H9 (cell line): ENCODE measurements around the gene ANKS1B. TPM values are rescaled to one million over a fixed set of nuclear protein-coding genes. Genes with fewer than 3 reads are reported as not detected.

Source experiments
- DNase-seq: peaks from one replicate; pipeline ENCODE4 v3.0.0-alpha.2; 2017
- H2AFZ ChIP-seq: one replicate; pipeline ENCODE4 v1.6.1; 2013; ENCODE audit warnings: mild to moderate bottlenecking, low read length, control low read depth, moderate library complexity
- H2AK5ac ChIP-seq: 2 replicates; pipeline ENCODE4 v1.6.1; 2013; ENCODE audit warnings: low read length, control low read depth, mixed read lengths; ENCODE audit not compliant: insufficient read length
- H2BK120ac ChIP-seq: one replicate; pipeline ENCODE4 v1.6.1; 2013; ENCODE audit warnings: low read depth, mild to moderate bottlenecking, low read length, control low read depth, inconsistent platforms; ENCODE audit not compliant: poor library complexity, severe bottlenecking
- H2BK12ac ChIP-seq: 2 replicates; pipeline ENCODE4 v1.6.1; 2013; ENCODE audit warnings: low read length, control low read depth, mixed read lengths, low read depth; ENCODE audit not compliant: insufficient read length
- H2BK15ac ChIP-seq: 2 replicates; pipeline ENCODE4 v1.6.1; 2013; ENCODE audit warnings: low read depth, low read length, control low read depth
- H2BK20ac ChIP-seq: one replicate; pipeline ENCODE4 v1.6.1; 2013; ENCODE audit warnings: low read depth, mild to moderate bottlenecking, low read length, control low read depth, inconsistent platforms; ENCODE audit not compliant: poor library complexity, severe bottlenecking
- H2BK5ac ChIP-seq: 2 replicates; pipeline ENCODE4 v1.6.1; 2013; ENCODE audit warnings: low read length, control low read depth, mixed read lengths; ENCODE audit not compliant: insufficient read length
- H3K14ac ChIP-seq: 2 replicates; pipeline ENCODE4 v1.6.1; 2013; ENCODE audit warnings: low read length, control low read depth; ENCODE audit not compliant: insufficient read depth
- H3K18ac ChIP-seq: 2 replicates; pipeline ENCODE4 v1.6.1; 2013; ENCODE audit warnings: low read depth, mild to moderate bottlenecking, mixed read lengths, low read length, control low read depth; ENCODE audit not compliant: insufficient read length
- H3K23ac ChIP-seq: 2 replicates; pipeline ENCODE4 v1.6.1; 2013; ENCODE audit warnings: low read length, control low read depth, mixed read lengths, low read depth; ENCODE audit not compliant: insufficient read length
- H3K23me2 ChIP-seq: 2 replicates; pipeline ENCODE4 v1.6.1; 2013; ENCODE audit warnings: low read depth, mild to moderate bottlenecking, mixed read lengths, low read length, control low read depth; ENCODE audit not compliant: insufficient read length, poor library complexity, severe bottlenecking
- H3K27ac ChIP-seq: 2 replicates; pipeline ENCODE4 v1.5.1; 2013; ENCODE audit warnings: low read length, control low read depth, mixed read lengths, low read depth; ENCODE audit not compliant: insufficient read length
- H3K27me3 ChIP-seq: 2 replicates; pipeline ENCODE4 v1.6.1; 2013; ENCODE audit warnings: low read length, control low read depth, inconsistent platforms; ENCODE audit not compliant: insufficient read depth
- H3K4ac ChIP-seq: 2 replicates; pipeline ENCODE4 v1.6.1; 2013; ENCODE audit warnings: low read depth, mild to moderate bottlenecking, control low read depth, inconsistent platforms, low read length, moderate library complexity
- H3K4me1 ChIP-seq: 2 replicates; pipeline ENCODE4 v1.6.1; 2013; ENCODE audit warnings: low read length, control low read depth, inconsistent platforms; ENCODE audit not compliant: insufficient read depth
- H3K4me2 ChIP-seq: 2 replicates; pipeline ENCODE4 v1.6.1; 2013; ENCODE audit warnings: low read length, control low read depth, mixed read lengths; ENCODE audit not compliant: insufficient read length, insufficient read depth
- H3K56ac ChIP-seq: 2 replicates; pipeline ENCODE4 v1.6.1; 2013; ENCODE audit warnings: low read depth, mild to moderate bottlenecking, mixed read lengths, low read length, control low read depth; ENCODE audit not compliant: insufficient read length
- H3K79me1 ChIP-seq: 2 replicates; pipeline ENCODE4 v1.6.1; 2013; ENCODE audit warnings: low read depth, mild to moderate bottlenecking, moderate library complexity, low read length, control low read depth, inconsistent platforms; ENCODE audit not compliant: insufficient read depth, poor library complexity, severe bottlenecking
- H3K79me2 ChIP-seq: 2 replicates; pipeline ENCODE4 v1.6.1; 2013; ENCODE audit warnings: low read length, control low read depth, inconsistent platforms; ENCODE audit not compliant: insufficient read depth
- H3K9ac ChIP-seq: 2 replicates; pipeline ENCODE4 v1.6.1; 2013; ENCODE audit warnings: low read length, control low read depth, mixed read lengths; ENCODE audit not compliant: insufficient read length; ENCODE audit errors: extremely low read depth
- H3K9me3 ChIP-seq: one replicate; pipeline ENCODE4 v1.6.1; 2013; ENCODE audit warnings: low read depth, low read length, inconsistent platforms; ENCODE audit not compliant: control insufficient read depth
- H3T11ph ChIP-seq: one replicate; pipeline ENCODE4 v1.6.1; 2013; ENCODE audit warnings: mild to moderate bottlenecking, low read length, control low read depth, inconsistent platforms
- H4K20me1 ChIP-seq: one replicate; pipeline ENCODE4 v1.6.1; 2013; ENCODE audit not compliant: control insufficient read depth, insufficient read length, insufficient read depth
- H4K5ac ChIP-seq: 2 replicates; pipeline ENCODE4 v1.6.1; 2013; ENCODE audit warnings: low read depth, mild to moderate bottlenecking, mixed read lengths, low read length, control low read depth; ENCODE audit not compliant: insufficient read length
- H4K8ac ChIP-seq: replicated peaks from 2 replicates; pipeline ENCODE4 v1.6.1; 2013; ENCODE audit warnings: low read length, control low read depth, mixed read lengths, low read depth; ENCODE audit not compliant: insufficient read length
- H4K91ac ChIP-seq: 2 replicates; pipeline ENCODE4 v1.6.1; 2013; ENCODE audit warnings: low read depth, mild to moderate bottlenecking, moderate library complexity, mixed read lengths, low read length, control low read depth; ENCODE audit not compliant: insufficient read length
- H3K27ac Mint-ChIP-seq, 3 experiments: 2 replicates in 2 of 3; 3 replicates in 1 of 3; pipeline ENCODE4 v1.8.0; 2020 to 2021; ENCODE audit warnings: mixed read lengths in 3 of 3, mild to moderate bottlenecking in 1 of 3, moderate library complexity in 1 of 3
- H3K27me3 Mint-ChIP-seq: 2 replicates; pipeline ENCODE4 v1.8.0; 2021; ENCODE audit warnings: low read depth, mild to moderate bottlenecking, moderate library complexity, mixed read lengths
- H3K36me3 Mint-ChIP-seq, 3 experiments: 2 replicates in 2 of 3; 3 replicates in 1 of 3; pipeline ENCODE4 v1.8.0; 2020 to 2021; ENCODE audit warnings: low read depth in 3 of 3, mixed read lengths in 3 of 3; ENCODE audit not compliant: insufficient read depth in 1 of 3
- H3K4me1 Mint-ChIP-seq, 2 experiments: 2 replicates each; pipeline ENCODE4 v1.8.0; 2020; ENCODE audit warnings: mixed read lengths in 2 of 2
- H3K4me3 Mint-ChIP-seq, 2 experiments: 2 replicates in 1 of 2; 3 replicates in 1 of 2; pipeline ENCODE4 v1.8.0; 2020 to 2021; ENCODE audit warnings: mild to moderate bottlenecking in 2 of 2, mixed read lengths in 2 of 2, moderate library complexity in 1 of 2
- H3K9me3 Mint-ChIP-seq, 2 experiments: 2 replicates in 1 of 2; 3 replicates in 1 of 2; pipeline ENCODE4 v1.8.0; 2020; ENCODE audit warnings: mild to moderate bottlenecking in 2 of 2, mixed read lengths in 2 of 2, moderate library complexity in 1 of 2
- CTCF ChIP-seq: fragments of 200-600 bp; sonication (generic); conservative IDR thresholded peaks from 3 replicates; pipeline ENCODE4 v1.8.0; 2021; ENCODE audit warnings: antibody characterized with exemption, mild to moderate bottlenecking
- WGBS: extraction: QIAGEN DNeasy Blood & Tissue Kit; methylation state at CpG from one replicate; pipeline ENCODE4 v1.1.7; 2013; ENCODE audit warnings: missing lambda C conversion rate, low lambda C conversion rate, mixed read lengths; ENCODE audit not compliant: insufficient read length; ENCODE audit errors: extremely low coverage; 5-methylcytosine and 5-hydroxymethylcytosine counted together
- total RNA-seq: library from RNA; stranded (reverse); gene quantifications from 2 replicates; pipeline ENCODE4 v1.2.1, GENCODE V29; 2021

The ANKS1B gene
- total RNA-seq, 1 experiment from 2014 or later, result 4.1 TPM

- no peak overlapping the region for H3K4me3 Mint-ChIP-seq
- Histone ChIP-seq H3K27ac (no peak overlapping the region), H3K14ac (no peak overlapping the region), H3K79me1 (no peaks in the 10 kb centered on the region), H3K9ac (no peak overlapping the region), H2AK5ac (no peak overlapping the region), H3K4ac (no peak overlapping the region), H3K18ac (no peak overlapping the region), H3K27me3 (no peaks in the 10 kb centered on the region), H2BK5ac (no peak overlapping the region), H3K9me3 (no peaks in the 10 kb centered on the region), H3K4me1 (no peaks in the 10 kb centered on the region), H3K4me2 (no peak overlapping the region), H2AFZ (no peak overlapping the region), H4K20me1 (no peaks in the 10 kb centered on the region), H3K23me2 (no peaks in the 10 kb centered on the region), H2BK120ac (no peak overlapping the region), H4K91ac (no peak overlapping the region), H2BK20ac (no peak overlapping the region), H3K79me2 (no peaks in the 10 kb centered on the region), H3K56ac (no peak overlapping the region), H3K23ac (no peak overlapping the region), H2BK15ac (no peak overlapping the region), H4K8ac (no peak overlapping the region), H2BK12ac (no peak overlapping the region), H3T11ph (no peak overlapping the region), H4K5ac (no peak overlapping the region)
- TF ChIP-seq CTCF, result no peak
- no peaks in the 10 kb centered on the region; the same call in 1 of the 2 replicates for H3K27me3 Mint-ChIP-seq
- H3K36me3 Mint-ChIP-seq, result no peaks in the 10 kb centered on the region
- no peaks in the 10 kb centered on the region for H3K9me3 Mint-ChIP-seq
- no peak overlapping the region for H3K27ac Mint-ChIP-seq
- H3K4me1 Mint-ChIP-seq, result peaks cover 1 to 4% of the 10 kb centered on the region in 2 experiments; a peak in 2 of 4 replicates
- DNase-seq, result no peak
- no CpG with 5 or more reads among the region's 6 CpGs for WGBS
These were observed 1170.5 kb downstream of the ANKS1B start for GRCh38 chr12:98814254-98814653.
